Heart left ventricle (tissue), 16 donors: ENCODE measurements around the gene HTR1D. TPM values are rescaled to one million over a fixed set of nuclear protein-coding genes. Genes with fewer than 3 reads are reported as not detected.

ENCODE experiments used
- ATAC-seq, 4 donors: fragments of 200-7000 bp; cut with Tn5 transposase; one replicate each; pipeline ENCODE4 v1.9.1; 2020 to 2022; ENCODE audit warnings: moderate library complexity in 4 of 4, mild to moderate bottlenecking in 3 of 4, moderate number of reproducible peaks in 1 of 4
- DNase-seq, 5 donors: peaks; one replicate each; pipeline ENCODE4 v3.0.0-alpha.2; 2020
- H3K27ac ChIP-seq, 12 donors: fragments of 200-600 bp; sonication (generic) in 4 of 12; one replicate each; pipeline versions ENCODE4 v1.5.0 to v1.8.0; 2016 to 2022; ENCODE audit warnings: mild to moderate bottlenecking in 2 of 12
- H3K27me3 ChIP-seq, 9 donors: fragments of 200-600 bp; sonication (generic) in 2 of 9; one replicate each; pipeline versions ENCODE4 v1.5.1 to v1.8.0; 2016 to 2022; ENCODE audit warnings: mild to moderate bottlenecking in 3 of 9
- H3K36me3 ChIP-seq, 9 donors: fragments of 200-600 bp; sonication (generic) in 2 of 9; one replicate each; pipeline versions ENCODE4 v1.5.0 to v1.8.0; 2018 to 2022; ENCODE audit warnings: mild to moderate bottlenecking in 2 of 9
- H3K4me1 ChIP-seq, 12 donors: fragments of 200-600 bp; sonication (generic) in 4 of 12; one replicate each; pipeline versions ENCODE4 v1.5.0 to v1.8.0; 2016 to 2022; ENCODE audit warnings: mild to moderate bottlenecking in 3 of 12
- H3K4me3 ChIP-seq, 12 donors: fragments of 200-600 bp; sonication (generic) in 4 of 12; one replicate each; pipeline versions ENCODE4 v1.5.0 to v1.8.0; 2017 to 2022; ENCODE audit warnings: mild to moderate bottlenecking in 9 of 12, moderate library complexity in 4 of 12
- H3K9me3 ChIP-seq, 12 donors: fragments of 200-600 bp; sonication (generic) in 4 of 12; one replicate each; pipeline versions ENCODE4 v1.5.0 to v1.8.0; 2016 to 2022; ENCODE audit warnings: mild to moderate bottlenecking in 1 of 12
- POLR2A ChIP-seq, 2 donors: fragments of 450-650 bp; IDR thresholded peaks; one replicate each; pipeline ENCODE4 v1.6.1; 2017; ENCODE audit warnings: antibody characterized with exemption in 2 of 2, mild to moderate bottlenecking in 2 of 2, moderate library complexity in 2 of 2
- WGBS, 4 donors: extraction: QIAGEN DNeasy Blood & Tissue Kit in 2 of 4; methylation state at CpG; one replicate each; pipeline versions ENCODE4 v1.1.5 to v1.1.7; 2013 to 2018; 5-methylcytosine and 5-hydroxymethylcytosine counted together
- intact Hi-C, 10 donors: fragments of 100-400 bp; cut with DNase I; formaldehyde crosslinking; loops; one replicate each; pipeline versions ENCODE4 v1.11.1 to v1.14.2; 2022
- polyA plus RNA-seq, 2 donors: library from polyadenylated mRNA; stranded (reverse); fragments of 200-250 nt; gene quantifications; one replicate each; pipeline ENCODE4 v1.2.3, GENCODE V29; 2013
- total RNA-seq, 9 donors: library from RNA; depleted of rRNA in 2 of 9; stranded (reverse); fragments of >200 nt in 2 of 9; fragmentation: NEBNext Ultra II Directional in 3 of 9; extraction: Animal tissue kit (Norgen Biotek cat#: 25700) in 3 of 9; gene quantifications; one replicate each; pipeline versions ENCODE4 v1.1.0 to v1.2.4, GENCODE V29; 2016 to 2023
- TF ChIP-seq, protein P1 (sequence below), 12 donors: fragments of 200-600 bp; sonication (generic) in 4 of 12; IDR thresholded peaks; one replicate each; pipeline versions ENCODE4 v1.5.0 to v1.8.0; 2018 to 2022; ENCODE audit warnings: antibody characterized with exemption in 12 of 12, mild to moderate bottlenecking in 5 of 12
- donor health status: ischemic (EF 13 %, LVEDD 7.1; RV severe dilation, severe dysfunction).
- donor health status: healthy with polysubstance abuse.
- donor health status: DM: no; HTN: yes; CAD: no.
- donor health status: DM: no; HTN: no; CAD: no.
- donor health status: ischemic (EF 25% LVEDD 6.9; RV normal size, moderate dysfunction).
- donor health status: ischemic (EF 25% LVEDD 5.7; RV mildly dilated, moderate dysfunction).
- donor health status: healthy.
- donor health status: DM: yes; HTN: yes; CAD: no.
- donor health status: ischemic (EF 35%, LVEDD 5.7; RV mildly dilated, moderate dysfunction).
- donor health status: nonischemic (EF 11% LVEDD 7.7; RV severe dilation, severe dysfunction).
- donor health status: DM: yes; HTN: yes; CAD: no.
- donor health status: PGD.
- donor health status: ischemic (EF 29% LVEDD 5.4; RV normal size, mild dysfunction).
- donor health status: nonischemic (EF 23%, LVEDD 6.1; RV moderate dilation, normal function).

HTR1D gene
- total and polyA plus RNA-seq, 11 donors: 0.01 to 0.16 (median 0.07) TPM; not detected in 7

- DNase-seq (no peak), ATAC-seq (no peak)
- WGBS, 4 donors: 90 to 95% (median 93%) methylated on average over 2 of the region's 2 CpGs
- H3K4me1 ChIP-seq: peaks cover 0 to 36% (median 22%) of the 10 kb centered on the region in 12 donors
- no peaks in the 10 kb centered on the region for H3K36me3 ChIP-seq
- no peak overlapping the region for H3K4me3 ChIP-seq
- no peak for TF ChIP-seq POLR2A (IDR thresholded peaks at IDR 0.05)
- TF ChIP-seq, protein P1, sequence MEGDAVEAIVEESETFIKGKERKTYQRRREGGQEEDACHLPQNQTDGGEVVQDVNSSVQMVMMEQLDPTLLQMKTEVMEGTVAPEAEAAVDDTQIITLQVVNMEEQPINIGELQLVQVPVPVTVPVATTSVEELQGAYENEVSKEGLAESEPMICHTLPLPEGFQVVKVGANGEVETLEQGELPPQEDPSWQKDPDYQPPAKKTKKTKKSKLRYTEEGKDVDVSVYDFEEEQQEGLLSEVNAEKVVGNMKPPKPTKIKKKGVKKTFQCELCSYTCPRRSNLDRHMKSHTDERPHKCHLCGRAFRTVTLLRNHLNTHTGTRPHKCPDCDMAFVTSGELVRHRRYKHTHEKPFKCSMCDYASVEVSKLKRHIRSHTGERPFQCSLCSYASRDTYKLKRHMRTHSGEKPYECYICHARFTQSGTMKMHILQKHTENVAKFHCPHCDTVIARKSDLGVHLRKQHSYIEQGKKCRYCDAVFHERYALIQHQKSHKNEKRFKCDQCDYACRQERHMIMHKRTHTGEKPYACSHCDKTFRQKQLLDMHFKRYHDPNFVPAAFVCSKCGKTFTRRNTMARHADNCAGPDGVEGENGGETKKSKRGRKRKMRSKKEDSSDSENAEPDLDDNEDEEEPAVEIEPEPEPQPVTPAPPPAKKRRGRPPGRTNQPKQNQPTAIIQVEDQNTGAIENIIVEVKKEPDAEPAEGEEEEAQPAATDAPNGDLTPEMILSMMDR (IDR thresholded peaks at IDR 0.05): no peak
- no peaks in the 10 kb centered on the region for H3K27me3 ChIP-seq
- H3K27ac ChIP-seq: no peak overlapping the region
- intact Hi-C loops: loop anchor here in 2 of 10 donors (5.0 to 10.0 kb wide), 2 partner anchors 203 to 205 kb away; partner anchors contain the start of gene LACTBL1 (in 1 of the 2)
- no peaks in the 10 kb centered on the region for H3K9me3 ChIP-seq
These were observed 37.4 kb downstream of the HTR1D start for GRCh38 chr1:23179862-23180261.

DNA sequence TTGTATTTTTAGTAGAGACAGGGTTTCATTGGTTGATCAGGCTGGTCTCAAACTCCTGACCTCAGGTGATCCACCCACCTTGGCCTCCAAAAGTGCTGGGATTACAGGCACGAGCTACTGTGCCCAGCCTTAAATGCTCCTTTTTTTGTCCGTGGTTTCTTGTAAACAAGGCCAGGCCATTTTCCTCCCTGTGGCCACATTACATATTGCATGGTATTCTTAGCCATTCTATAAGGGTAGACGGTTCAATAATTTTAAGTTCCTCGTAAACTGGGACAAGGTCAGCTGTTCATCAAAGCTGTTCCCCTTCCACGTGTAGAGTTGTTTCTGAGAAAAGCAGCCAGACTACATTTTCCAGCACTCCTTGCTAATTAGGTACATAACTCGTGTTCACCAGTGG, 38.4 kb downstream of the HTR1D start:
- peak overlapping the region in 3 of 12 donors; percentile 88 to 96 (median 91) for H3K27ac ChIP-seq
- no peaks in the 10 kb centered on the region for H3K27me3 ChIP-seq
- intact Hi-C loops: no loop called here
- TF ChIP-seq, protein P1 (IDR thresholded peaks at IDR 0.05): peak in 5 of 12 donors; percentile 18 to 32 (median 23)
- TF ChIP-seq POLR2A (IDR thresholded peaks at IDR 0.05): no peak
- peaks cover 0 to 30% (median 20%) of the 10 kb centered on the region in 12 donors for H3K4me1 ChIP-seq
- H3K4me3 ChIP-seq: no peak overlapping the region
- no peaks in the 10 kb centered on the region for H3K36me3 ChIP-seq
- no peak for DNase-seq
- no peak for ATAC-seq
- no peaks in the 10 kb centered on the region for H3K9me3 ChIP-seq
- WGBS, 4 donors: 70 to 77% (median 72%) methylated on average over 6 of the region's 6 CpGs

GRCh38 chr1:23178414-23178813, 38.9 kb downstream of the HTR1D start:
- Histone ChIP-seq H3K27me3 (no peaks in the 10 kb centered on the region), H3K4me1 (peaks cover 0 to 30% (median 20%) of the 10 kb centered on the region in 12 donors), H3K27ac (peak overlapping the region; percentile 74 to 98 (median 92)), H3K36me3 (no peaks in the 10 kb centered on the region), H3K9me3 (no peaks in the 10 kb centered on the region), H3K4me3 (peak overlapping the region in 8 of 12 donors; percentile 61 to 72 (median 66))
- ATAC-seq (peak in 2 of 4 donors; percentile 29 to 38), DNase-seq (no peak)
- TF ChIP-seq, protein P1 (IDR thresholded peaks at IDR 0.05): no peak
- TF ChIP-seq POLR2A (IDR thresholded peaks at IDR 0.05): no peak
- WGBS, 4 donors: 67 to 71% (median 69%) methylated on average over 6 of the region's 6 CpGs
- intact Hi-C loops: no loop called here

DNA sequence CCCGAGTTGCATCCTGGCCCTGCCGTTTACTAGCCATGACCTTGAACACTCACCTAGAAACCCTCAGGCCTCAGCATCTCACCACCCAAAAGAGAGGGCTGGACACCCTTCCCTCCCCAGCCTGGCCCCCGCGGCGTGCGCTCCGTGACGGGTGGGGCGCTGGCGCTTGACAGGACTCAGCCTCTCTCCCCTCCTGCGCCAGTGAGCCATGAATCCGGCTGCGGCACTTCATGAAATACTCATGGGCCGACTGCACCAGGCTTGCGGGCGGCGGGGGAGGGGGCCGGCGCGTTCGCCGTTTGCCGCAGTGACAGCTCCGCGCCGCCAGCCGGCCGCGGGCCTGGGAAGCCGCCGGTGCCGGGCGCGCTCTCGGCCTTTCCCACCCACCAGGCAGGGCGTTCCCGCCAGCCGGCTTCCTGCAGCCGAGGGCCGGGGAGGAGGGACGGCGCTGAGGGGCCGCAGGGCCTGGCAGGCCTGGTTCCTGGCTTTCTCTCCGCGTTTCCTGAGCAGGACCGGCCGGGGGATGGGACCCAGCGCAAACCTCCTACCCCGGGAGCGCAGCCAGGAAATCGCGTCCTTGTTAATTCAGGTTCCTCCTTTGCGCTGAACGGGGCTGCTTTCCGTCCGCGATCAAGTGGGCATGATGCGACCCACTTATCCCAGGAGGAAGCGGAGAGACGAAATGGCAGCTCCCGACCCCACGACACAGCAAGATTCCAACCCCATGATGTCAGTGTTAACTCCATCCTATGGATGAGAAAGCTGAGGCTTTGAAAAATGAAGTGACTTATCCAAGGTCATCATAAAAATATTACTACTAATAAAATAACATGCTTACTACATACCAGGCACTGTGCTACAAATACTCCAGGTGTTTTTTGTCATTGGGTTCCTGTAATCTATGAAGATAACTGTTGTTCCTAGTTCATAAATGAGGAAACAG, 39.6 kb downstream of the HTR1D start:
- H3K4me1 ChIP-seq: peaks cover 0 to 30% (median 20%) of the 10 kb centered on the region in 12 donors
- peak overlapping the region; percentile 25 to 72 (median 63) for H3K4me3 ChIP-seq
- H3K36me3 ChIP-seq: no peaks in the 10 kb centered on the region
- ATAC-seq: peak; percentile 87 to 98 (median 94)
- no peaks in the 10 kb centered on the region for H3K27me3 ChIP-seq
- intact Hi-C loops: loop anchor here in 2 of 10 donors (1.0 to 2.0 kb wide), 2 partner anchors 8 to 79 kb away; no protein-coding TSS in a partner anchor
- H3K27ac ChIP-seq: peak overlapping the region; percentile 74 to 98 (median 92)
- TF ChIP-seq, protein P1 (IDR thresholded peaks at IDR 0.05): peak in 6 of 12 donors; percentile 19 to 48 (median 35)
- TF ChIP-seq POLR2A (IDR thresholded peaks at IDR 0.05): peak in 1 of 2 donors; percentile 55
- no peaks in the 10 kb centered on the region for H3K9me3 ChIP-seq
- DNase-seq: peak; percentile 91 to 93 (median 91)
- 0 to 7% (median 1%) methylated on average over 13 to 62 of the region's 62 CpGs for WGBS, 4 donors
